PC-3 (cell line): ENCODE data around the gene IFNGR1.

Experiments used
- EZH2 ChIP-seq: fragments of 300-600 bp; sonication (generic); IDR thresholded peaks from one replicate; pipeline ENCODE4 v1.6.1; 2017; ENCODE audit warnings: antibody characterized with exemption, mild to moderate bottlenecking, low read length; ENCODE audit not compliant: unreplicated experiment
- TF ChIP-seq, protein P1 (sequence below): fragments of 300-600 bp; sonication (generic); conservative IDR thresholded peaks from 2 replicates; pipeline ENCODE4 v1.5.1; 2017; ENCODE audit warnings: antibody characterized with exemption, low read depth, mild to moderate bottlenecking, low read length

DNA sequence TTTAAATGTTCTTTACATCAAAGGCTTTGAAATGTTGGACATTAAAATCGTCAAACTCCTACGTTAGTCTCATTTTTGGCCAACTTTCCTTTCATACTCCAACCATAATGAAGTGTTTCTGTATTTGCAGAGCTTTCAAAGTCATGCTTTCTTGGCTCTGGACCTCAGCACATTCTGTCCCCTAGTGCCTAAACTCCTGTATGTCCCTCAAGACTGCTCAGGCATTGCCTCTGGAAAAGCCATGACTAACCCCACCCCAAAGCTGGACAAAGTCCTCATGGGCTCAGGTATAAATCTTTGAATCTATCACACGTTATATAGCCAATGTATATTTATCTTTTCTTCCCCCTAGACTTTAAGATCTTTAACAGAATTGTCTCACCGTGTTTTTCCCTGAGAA, 18.9 kb downstream of the IFNGR1 start:
- TF ChIP-seq, protein P1, sequence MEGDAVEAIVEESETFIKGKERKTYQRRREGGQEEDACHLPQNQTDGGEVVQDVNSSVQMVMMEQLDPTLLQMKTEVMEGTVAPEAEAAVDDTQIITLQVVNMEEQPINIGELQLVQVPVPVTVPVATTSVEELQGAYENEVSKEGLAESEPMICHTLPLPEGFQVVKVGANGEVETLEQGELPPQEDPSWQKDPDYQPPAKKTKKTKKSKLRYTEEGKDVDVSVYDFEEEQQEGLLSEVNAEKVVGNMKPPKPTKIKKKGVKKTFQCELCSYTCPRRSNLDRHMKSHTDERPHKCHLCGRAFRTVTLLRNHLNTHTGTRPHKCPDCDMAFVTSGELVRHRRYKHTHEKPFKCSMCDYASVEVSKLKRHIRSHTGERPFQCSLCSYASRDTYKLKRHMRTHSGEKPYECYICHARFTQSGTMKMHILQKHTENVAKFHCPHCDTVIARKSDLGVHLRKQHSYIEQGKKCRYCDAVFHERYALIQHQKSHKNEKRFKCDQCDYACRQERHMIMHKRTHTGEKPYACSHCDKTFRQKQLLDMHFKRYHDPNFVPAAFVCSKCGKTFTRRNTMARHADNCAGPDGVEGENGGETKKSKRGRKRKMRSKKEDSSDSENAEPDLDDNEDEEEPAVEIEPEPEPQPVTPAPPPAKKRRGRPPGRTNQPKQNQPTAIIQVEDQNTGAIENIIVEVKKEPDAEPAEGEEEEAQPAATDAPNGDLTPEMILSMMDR, result no peak
- no peak for TF ChIP-seq EZH2
